WTC11 (cell line): Measurements from ENCODE around the gene ZNF276. TPM values are rescaled to one million over a fixed set of nuclear protein-coding genes. Genes with fewer than 3 reads are reported as not detected.

ENCODE experiments used
- ATAC-seq: fragments of 200-7000 bp; cut with Tn5 transposase; 2 replicates; pipeline ENCODE4 v1.10.0; 2021; ENCODE audit warnings: mild to moderate bottlenecking, moderate library complexity
- CTCF ChIA-PET: fragments of 300-600 bp; sonication (Branson Sonifier 250); formaldehyde crosslinking; loops from one replicate; lab custom pipeline; 2021; ENCODE audit warnings: antibody characterized with exemption; lab: Charles Lee
- POLR2A ChIA-PET: fragments of 350-600 bp; sonication (Branson Sonifier 250); formaldehyde crosslinking; loops from one replicate; lab custom pipeline; 2021; ENCODE audit warnings: antibody characterized with exemption; lab: Charles Lee
- DNase-seq: peaks from one replicate; pipeline ENCODE4 v3.0.0; 2021; ENCODE audit warnings: low spot score
- H3K27ac Mint-ChIP-seq: 2 replicates; pipeline ENCODE4 v1.8.0; 2021; ENCODE audit warnings: mixed read lengths
- H3K27me3 Mint-ChIP-seq: 2 replicates; pipeline ENCODE4 v1.8.0; 2021; ENCODE audit warnings: low read depth, mild to moderate bottlenecking, moderate library complexity, mixed read lengths
- H3K36me3 Mint-ChIP-seq: 2 replicates; pipeline ENCODE4 v1.8.0; 2021; ENCODE audit warnings: mixed read lengths
- H3K4me1 Mint-ChIP-seq: 2 replicates; pipeline ENCODE4 v1.8.0; 2022; ENCODE audit warnings: mixed read lengths
- H3K4me3 Mint-ChIP-seq: 2 replicates; pipeline ENCODE4 v1.8.0; 2021; ENCODE audit warnings: mild to moderate bottlenecking, moderate library complexity, mixed read lengths
- H3K9me3 Mint-ChIP-seq: 2 replicates; pipeline ENCODE4 v1.8.0; 2021; ENCODE audit warnings: mixed read lengths
- EMX1 ChIP-seq: fragments of 250-450 bp; sonication (Bioruptor Pico); IDR thresholded peaks from 2 replicates; pipeline ENCODE4 v1.8.0; 2021; ENCODE audit warnings: mild to moderate bottlenecking
- FOXP1 ChIP-seq: sonication (generic); formaldehyde crosslinking; IDR thresholded peaks from 2 replicates; pipeline ENCODE4 v1.8.0; 2022; ENCODE audit warnings: missing genetic modification reagents, mild to moderate bottlenecking, moderate library complexity, borderline replicate concordance
- GTF2I ChIP-seq: fragments of 250-450 bp; sonication (Bioruptor Pico); conservative IDR thresholded peaks from 2 replicates; pipeline ENCODE4 v1.4.0; 2021; ENCODE audit warnings: mild to moderate bottlenecking
- IRF2 ChIP-seq: sonication (generic); formaldehyde crosslinking; IDR thresholded peaks from 2 replicates; pipeline ENCODE4 v1.8.0; 2022; ENCODE audit warnings: low read depth, missing genetic modification reagents, borderline replicate concordance
- JAZF1 ChIP-seq: fragments of 250-450 bp; sonication (Bioruptor Pico); IDR thresholded peaks from 2 replicates; pipeline ENCODE4 v1.9.0; 2021; ENCODE audit warnings: moderate library complexity, mild to moderate bottlenecking, inconsistent platforms
- KAT7 ChIP-seq: sonication (generic); formaldehyde crosslinking; IDR thresholded peaks from 2 replicates; pipeline ENCODE4 v1.8.1; 2023; ENCODE audit warnings: missing genetic modification reagents, mild to moderate bottlenecking, borderline replicate concordance
- MAX ChIP-seq: sonication (generic); formaldehyde crosslinking; IDR thresholded peaks from 2 replicates; pipeline ENCODE4 v1.8.0; 2022; ENCODE audit warnings: mild to moderate bottlenecking, missing genetic modification reagents
- MYBL2 ChIP-seq: sonication (generic); formaldehyde crosslinking; IDR thresholded peaks from 2 replicates; pipeline ENCODE4 v1.8.1; 2023; ENCODE audit warnings: mild to moderate bottlenecking, moderate library complexity, missing genetic modification reagents
- NFATC4 ChIP-seq: fragments of 250-450 bp; sonication (Bioruptor Pico); IDR thresholded peaks from 2 replicates; pipeline ENCODE4 v1.9.0; 2021; ENCODE audit warnings: mild to moderate bottlenecking
- NFYB ChIP-seq: sonication (generic); formaldehyde crosslinking; conservative IDR thresholded peaks from 2 replicates; pipeline ENCODE4 v1.8.0; 2022; ENCODE audit warnings: low read depth, missing genetic modification reagents
- NR3C1 ChIP-seq: sonication (generic); formaldehyde crosslinking; conservative IDR thresholded peaks from 2 replicates; pipeline ENCODE4 v1.8.1; 2023; ENCODE audit warnings: low read depth, mild to moderate bottlenecking, missing genetic modification reagents
- SMAD4 ChIP-seq: sonication (generic); formaldehyde crosslinking; IDR thresholded peaks from 2 replicates; pipeline ENCODE4 v1.8.0; 2022; ENCODE audit warnings: mild to moderate bottlenecking, missing genetic modification reagents
- SOX15 ChIP-seq: fragments of 250-450 bp; sonication (Bioruptor Pico); IDR thresholded peaks from 2 replicates; pipeline ENCODE4 v1.9.0; 2021; ENCODE audit warnings: mild to moderate bottlenecking
- TCF7 ChIP-seq: sonication (generic); formaldehyde crosslinking; IDR thresholded peaks from 2 replicates; pipeline ENCODE4 v1.8.0; 2022; ENCODE audit warnings: mild to moderate bottlenecking, low read depth, missing genetic modification reagents, moderate library complexity
- TEAD1 ChIP-seq: sonication (generic); formaldehyde crosslinking; IDR thresholded peaks from 2 replicates; pipeline ENCODE4 v1.8.0; 2022; ENCODE audit warnings: mild to moderate bottlenecking, missing genetic modification reagents
- TEAD4 ChIP-seq: sonication (generic); formaldehyde crosslinking; IDR thresholded peaks from 2 replicates; pipeline ENCODE4 v1.8.0; 2022; ENCODE audit warnings: mild to moderate bottlenecking, missing genetic modification reagents
- ZNF138 ChIP-seq: sonication (generic); formaldehyde crosslinking; conservative IDR thresholded peaks from 2 replicates; pipeline ENCODE4 v1.8.1; 2022; ENCODE audit warnings: mild to moderate bottlenecking, moderate library complexity, missing genetic modification reagents
- ZNF263 ChIP-seq: sonication (generic); formaldehyde crosslinking; IDR thresholded peaks from 2 replicates; pipeline ENCODE4 v1.8.1; 2022; ENCODE audit warnings: low read depth, mild to moderate bottlenecking, moderate library complexity, missing genetic modification reagents
- ZNF425 ChIP-seq: fragments of 250-450 bp; sonication (Bioruptor Pico); conservative IDR thresholded peaks from 2 replicates; pipeline ENCODE4 v1.9.0; 2021; ENCODE audit warnings: mild to moderate bottlenecking
- total RNA-seq: library from RNA; stranded (reverse); gene quantifications from 3 replicates; pipeline ENCODE4 v1.2.3, GENCODE V29; 2021
- TF ChIP-seq, protein P1 (sequence below): sonication (generic); formaldehyde crosslinking; IDR thresholded peaks from 2 replicates; pipeline ENCODE4 v1.8.0; 2022; ENCODE audit warnings: mild to moderate bottlenecking, missing genetic modification reagents
- TF ChIP-seq, protein P2 (sequence below): sonication (generic); formaldehyde crosslinking; IDR thresholded peaks from 2 replicates; pipeline ENCODE4 v1.8.1; 2023; ENCODE audit warnings: mild to moderate bottlenecking, missing genetic modification reagents
- TF ChIP-seq, protein P3 (sequence below): sonication (generic); formaldehyde crosslinking; IDR thresholded peaks from 2 replicates; pipeline ENCODE4 v1.8.0; 2022; ENCODE audit warnings: missing genetic modification reagents
- TF ChIP-seq, protein P4 (sequence below): fragments of 250-450 bp; sonication (Bioruptor Pico); IDR thresholded peaks from 2 replicates; pipeline ENCODE4 v1.8.0; 2021; ENCODE audit warnings: mild to moderate bottlenecking
- TF ChIP-seq, protein P5 (sequence below): sonication (generic); formaldehyde crosslinking; IDR thresholded peaks from 2 replicates; pipeline ENCODE4 v1.8.1; 2023; ENCODE audit warnings: mild to moderate bottlenecking, missing genetic modification reagents, moderate library complexity
- TF ChIP-seq, protein P6 (sequence below): fragments of 250-450 bp; sonication (Bioruptor Pico); IDR thresholded peaks from 2 replicates; pipeline ENCODE4 v2.1.2; 2022; ENCODE audit warnings: mild to moderate bottlenecking, moderate library complexity

Gene ZNF276
- total RNA-seq, 1 experiment from 2014 or later, result 16.6 TPM

DNA sequence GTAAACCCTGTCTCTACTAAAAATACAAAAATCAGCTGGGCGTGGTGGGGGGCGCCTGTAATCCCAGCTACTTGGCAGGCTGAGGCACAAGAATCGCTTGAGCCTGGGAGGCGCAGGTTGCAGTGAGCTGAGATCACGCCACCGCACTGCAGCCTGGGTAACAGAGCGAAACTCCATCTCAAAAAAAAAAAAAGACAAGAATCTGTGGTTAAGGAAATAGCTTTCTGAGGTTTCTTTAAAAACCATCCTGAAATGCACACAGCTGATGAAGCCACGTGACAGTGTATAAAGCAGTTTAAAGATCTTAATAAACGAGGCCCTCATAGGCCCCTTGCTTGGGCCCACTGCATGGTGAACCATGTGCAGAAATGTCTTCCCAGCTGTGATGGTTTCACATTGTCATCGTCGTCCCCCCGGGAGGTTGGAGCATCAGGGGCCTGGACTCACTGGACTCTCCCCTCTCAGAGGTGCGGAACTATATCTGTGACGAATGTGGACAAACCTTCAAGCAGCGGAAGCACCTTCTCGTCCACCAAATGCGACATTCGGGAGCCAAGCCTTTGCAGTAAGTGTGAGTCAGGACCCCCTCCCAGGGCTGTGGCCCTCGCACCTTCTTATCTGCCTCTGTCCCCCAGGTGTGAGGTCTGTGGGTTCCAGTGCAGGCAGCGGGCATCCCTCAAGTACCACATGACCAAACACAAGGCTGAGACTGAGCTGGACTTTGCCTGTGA lies 16.2 kb downstream of the ZNF276 start:
- Mint-ChIP-seq H3K4me1 (no peaks in the 10 kb centered on the region), H3K27me3 (no peaks in the 10 kb centered on the region), H3K9me3 (no peaks in the 10 kb centered on the region), H3K4me3 (no peak overlapping the region), H3K36me3 (peaks cover 71% of the 10 kb centered on the region), H3K27ac (no peak overlapping the region)
- ATAC-seq (no peak), DNase-seq (no peak)
- TF ChIP-seq NR3C1 (CRISPR knock-in tag), result no peak
- no peak for TF ChIP-seq JAZF1 (CRISPR knock-in tag)
- TF ChIP-seq NFYB (CRISPR knock-in tag), result no peak
- TF ChIP-seq NFATC4, result no peak
- no peak for TF ChIP-seq IRF2 (CRISPR knock-in tag)
- TF ChIP-seq FOXP1, result no peak
- no peak for TF ChIP-seq KAT7 (CRISPR knock-in tag)
- TF ChIP-seq, protein P1, sequence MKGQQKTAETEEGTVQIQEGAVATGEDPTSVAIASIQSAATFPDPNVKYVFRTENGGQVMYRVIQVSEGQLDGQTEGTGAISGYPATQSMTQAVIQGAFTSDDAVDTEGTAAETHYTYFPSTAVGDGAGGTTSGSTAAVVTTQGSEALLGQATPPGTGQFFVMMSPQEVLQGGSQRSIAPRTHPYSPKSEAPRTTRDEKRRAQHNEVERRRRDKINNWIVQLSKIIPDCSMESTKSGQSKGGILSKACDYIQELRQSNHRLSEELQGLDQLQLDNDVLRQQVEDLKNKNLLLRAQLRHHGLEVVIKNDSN (CRISPR knock-in tag), result no peak
- TF ChIP-seq, protein P2, sequence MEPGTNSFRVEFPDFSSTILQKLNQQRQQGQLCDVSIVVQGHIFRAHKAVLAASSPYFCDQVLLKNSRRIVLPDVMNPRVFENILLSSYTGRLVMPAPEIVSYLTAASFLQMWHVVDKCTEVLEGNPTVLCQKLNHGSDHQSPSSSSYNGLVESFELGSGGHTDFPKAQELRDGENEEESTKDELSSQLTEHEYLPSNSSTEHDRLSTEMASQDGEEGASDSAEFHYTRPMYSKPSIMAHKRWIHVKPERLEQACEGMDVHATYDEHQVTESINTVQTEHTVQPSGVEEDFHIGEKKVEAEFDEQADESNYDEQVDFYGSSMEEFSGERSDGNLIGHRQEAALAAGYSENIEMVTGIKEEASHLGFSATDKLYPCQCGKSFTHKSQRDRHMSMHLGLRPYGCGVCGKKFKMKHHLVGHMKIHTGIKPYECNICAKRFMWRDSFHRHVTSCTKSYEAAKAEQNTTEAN (CRISPR knock-in tag), result no peak
- TF ChIP-seq, protein P3, sequence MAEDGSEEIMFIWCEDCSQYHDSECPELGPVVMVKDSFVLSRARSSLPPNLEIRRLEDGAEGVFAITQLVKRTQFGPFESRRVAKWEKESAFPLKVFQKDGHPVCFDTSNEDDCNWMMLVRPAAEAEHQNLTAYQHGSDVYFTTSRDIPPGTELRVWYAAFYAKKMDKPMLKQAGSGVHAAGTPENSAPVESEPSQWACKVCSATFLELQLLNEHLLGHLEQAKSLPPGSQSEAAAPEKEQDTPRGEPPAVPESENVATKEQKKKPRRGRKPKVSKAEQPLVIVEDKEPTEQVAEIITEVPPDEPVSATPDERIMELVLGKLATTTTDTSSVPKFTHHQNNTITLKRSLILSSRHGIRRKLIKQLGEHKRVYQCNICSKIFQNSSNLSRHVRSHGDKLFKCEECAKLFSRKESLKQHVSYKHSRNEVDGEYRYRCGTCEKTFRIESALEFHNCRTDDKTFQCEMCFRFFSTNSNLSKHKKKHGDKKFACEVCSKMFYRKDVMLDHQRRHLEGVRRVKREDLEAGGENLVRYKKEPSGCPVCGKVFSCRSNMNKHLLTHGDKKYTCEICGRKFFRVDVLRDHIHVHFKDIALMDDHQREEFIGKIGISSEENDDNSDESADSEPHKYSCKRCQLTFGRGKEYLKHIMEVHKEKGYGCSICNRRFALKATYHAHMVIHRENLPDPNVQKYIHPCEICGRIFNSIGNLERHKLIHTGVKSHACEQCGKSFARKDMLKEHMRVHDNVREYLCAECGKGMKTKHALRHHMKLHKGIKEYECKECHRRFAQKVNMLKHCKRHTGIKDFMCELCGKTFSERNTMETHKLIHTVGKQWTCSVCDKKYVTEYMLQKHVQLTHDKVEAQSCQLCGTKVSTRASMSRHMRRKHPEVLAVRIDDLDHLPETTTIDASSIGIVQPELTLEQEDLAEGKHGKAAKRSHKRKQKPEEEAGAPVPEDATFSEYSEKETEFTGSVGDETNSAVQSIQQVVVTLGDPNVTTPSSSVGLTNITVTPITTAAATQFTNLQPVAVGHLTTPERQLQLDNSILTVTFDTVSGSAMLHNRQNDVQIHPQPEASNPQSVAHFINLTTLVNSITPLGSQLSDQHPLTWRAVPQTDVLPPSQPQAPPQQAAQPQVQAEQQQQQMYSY, result no peak
- TF ChIP-seq ZNF263, result no peak
- TF ChIP-seq MAX (CRISPR knock-in tag), result no peak
- no peak for TF ChIP-seq EMX1 (CRISPR knock-in tag)
- no peak for TF ChIP-seq TEAD1 (CRISPR knock-in tag)
- TF ChIP-seq ZNF138 (CRISPR knock-in tag), result no peak
- TF ChIP-seq, protein P4, sequence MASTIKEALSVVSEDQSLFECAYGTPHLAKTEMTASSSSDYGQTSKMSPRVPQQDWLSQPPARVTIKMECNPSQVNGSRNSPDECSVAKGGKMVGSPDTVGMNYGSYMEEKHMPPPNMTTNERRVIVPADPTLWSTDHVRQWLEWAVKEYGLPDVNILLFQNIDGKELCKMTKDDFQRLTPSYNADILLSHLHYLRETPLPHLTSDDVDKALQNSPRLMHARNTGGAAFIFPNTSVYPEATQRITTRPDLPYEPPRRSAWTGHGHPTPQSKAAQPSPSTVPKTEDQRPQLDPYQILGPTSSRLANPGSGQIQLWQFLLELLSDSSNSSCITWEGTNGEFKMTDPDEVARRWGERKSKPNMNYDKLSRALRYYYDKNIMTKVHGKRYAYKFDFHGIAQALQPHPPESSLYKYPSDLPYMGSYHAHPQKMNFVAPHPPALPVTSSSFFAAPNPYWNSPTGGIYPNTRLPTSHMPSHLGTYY, result no peak
- TF ChIP-seq TEAD4, result no peak
- no peak for TF ChIP-seq TCF7 (CRISPR knock-in tag)
- no peak for TF ChIP-seq MYBL2
- ChIA-PET CTCF (interaction anchor here (1.7 kb wide), 1 partner anchor 31 kb away, joined by 16 read pairs; no protein-coding TSS in a partner anchor), POLR2A (interaction anchor here (0.6 to 0.7 kb wide), 2 partner anchors 652 to 1219 kb away, joined by 3 to 5 read pairs; no protein-coding TSS in a partner anchor)

DNA sequence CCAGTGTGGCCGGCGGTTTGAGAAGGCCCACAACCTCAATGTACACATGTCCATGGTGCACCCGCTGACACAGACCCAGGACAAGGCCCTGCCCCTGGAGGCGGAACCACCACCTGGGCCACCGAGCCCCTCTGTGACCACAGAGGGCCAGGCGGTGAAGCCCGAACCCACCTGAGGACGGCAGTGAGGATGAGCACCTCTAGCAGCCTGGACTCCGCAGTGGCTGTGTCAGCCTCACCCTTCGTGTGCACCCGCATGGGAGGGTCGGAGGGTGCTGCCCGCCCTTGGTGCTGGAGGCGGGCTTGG lies 16.7 kb downstream of the ZNF276 start:
- Mint-ChIP-seq H3K27ac (no peak overlapping the region), H3K4me1 (no peaks in the 10 kb centered on the region), H3K27me3 (no peaks in the 10 kb centered on the region), H3K9me3 (no peaks in the 10 kb centered on the region), H3K4me3 (no peak overlapping the region), H3K36me3 (peaks cover 73% of the 10 kb centered on the region)
- TF ChIP-seq GTF2I (no peak), SOX15 (CRISPR knock-in tag) (no peak), ZNF425 (no peak), SMAD4 (CRISPR knock-in tag) (no peak)
- TF ChIP-seq, protein P5, sequence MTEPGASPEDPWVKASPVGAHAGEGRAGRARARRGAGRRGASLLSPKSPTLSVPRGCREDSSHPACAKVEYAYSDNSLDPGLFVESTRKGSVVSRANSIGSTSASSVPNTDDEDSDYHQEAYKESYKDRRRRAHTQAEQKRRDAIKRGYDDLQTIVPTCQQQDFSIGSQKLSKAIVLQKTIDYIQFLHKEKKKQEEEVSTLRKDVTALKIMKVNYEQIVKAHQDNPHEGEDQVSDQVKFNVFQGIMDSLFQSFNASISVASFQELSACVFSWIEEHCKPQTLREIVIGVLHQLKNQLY (CRISPR knock-in tag), result no peak
- TF ChIP-seq, protein P6, sequence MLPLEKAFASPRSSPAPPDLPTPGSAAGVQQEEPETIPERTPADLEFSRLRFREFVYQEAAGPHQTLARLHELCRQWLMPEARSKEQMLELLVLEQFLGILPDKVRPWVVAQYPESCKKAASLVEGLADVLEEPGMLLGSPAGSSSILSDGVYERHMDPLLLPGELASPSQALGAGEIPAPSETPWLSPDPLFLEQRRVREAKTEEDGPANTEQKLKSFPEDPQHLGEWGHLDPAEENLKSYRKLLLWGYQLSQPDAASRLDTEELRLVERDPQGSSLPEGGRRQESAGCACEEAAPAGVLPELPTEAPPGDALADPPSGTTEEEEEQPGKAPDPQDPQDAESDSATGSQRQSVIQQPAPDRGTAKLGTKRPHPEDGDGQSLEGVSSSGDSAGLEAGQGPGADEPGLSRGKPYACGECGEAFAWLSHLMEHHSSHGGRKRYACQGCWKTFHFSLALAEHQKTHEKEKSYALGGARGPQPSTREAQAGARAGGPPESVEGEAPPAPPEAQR (CRISPR knock-in tag), result no peak
- ATAC-seq (no peak), DNase-seq (no peak)
- CTCF ChIA-PET, result interaction anchor here (1.5 to 1.7 kb wide), 2 partner anchors 32 to 38 kb away, joined by 6 to 16 read pairs; no protein-coding TSS in a partner anchor
- POLR2A ChIA-PET, result no interaction called here
